H1 (cell line): Measurements from ENCODE around the gene ANKRD60. TPM values are rescaled to one million over a fixed set of nuclear protein-coding genes. Genes with fewer than 3 reads are reported as not detected.

ENCODE experiments used
- ASH2L ChIP-seq: fragments of 200-600, 300-600 bp; sonication (generic); IDR thresholded peaks from one replicate; pipeline ENCODE4 v1.7.1; 2017; ENCODE audit warnings: low read length
- BACH1 ChIP-seq: IDR thresholded peaks from 2 replicates; pipeline ENCODE4 v1.6.1; 2012; ENCODE audit warnings: low read length, improper control_type of control experiment
- CEBPB ChIP-seq: IDR thresholded peaks from 2 replicates; pipeline ENCODE4 v1.6.1; 2012; ENCODE audit warnings: low read depth, low read length
- CREB1 ChIP-seq: IDR thresholded peaks from 2 replicates; pipeline ENCODE4 v1.6.1; 2012; ENCODE audit warnings: inconsistent platforms
- EP300 ChIP-seq, 2 experiments: IDR thresholded peaks; 1 replicate in 1 of 2; 2 replicates in 1 of 2; pipeline ENCODE4 v1.6.1; 2011 to 2012; ENCODE audit warnings: low read depth in 2 of 2, low read length in 2 of 2, mild to moderate bottlenecking in 2 of 2, borderline replicate concordance in 1 of 2, inconsistent platforms in 1 of 2, moderate library complexity in 1 of 2
- FOSL1 ChIP-seq: IDR thresholded peaks from 2 replicates; pipeline ENCODE4 v1.6.1; 2011; ENCODE audit warnings: mild to moderate bottlenecking, low read depth, low read length, moderate library complexity; ENCODE audit not compliant: insufficient read depth
- HDAC6 ChIP-seq: IDR thresholded peaks from one replicate; pipeline ENCODE4 v1.7.1; 2012; ENCODE audit warnings: low read depth, mild to moderate bottlenecking, inconsistent platforms, low read length, moderate library complexity
- JUND ChIP-seq: IDR thresholded peaks from 2 replicates; pipeline ENCODE4 v1.6.1; 2011; ENCODE audit warnings: mild to moderate bottlenecking, improper control_type of control experiment, low read length
- KDM4A ChIP-seq: IDR thresholded peaks from one replicate; pipeline ENCODE4 v1.7.1; 2012; ENCODE audit warnings: low read depth, mild to moderate bottlenecking, moderate library complexity, low read length, inconsistent platforms; ENCODE audit not compliant: severe bottlenecking
- MAX ChIP-seq: IDR thresholded peaks from 2 replicates; pipeline ENCODE4 v1.6.1; 2012; ENCODE audit warnings: inconsistent platforms
- NANOG ChIP-seq: IDR thresholded peaks from 2 replicates; pipeline ENCODE4 v1.6.1; 2011; ENCODE audit warnings: low read length, low read depth, mild to moderate bottlenecking, inconsistent platforms; ENCODE audit not compliant: insufficient read depth, poor library complexity, severe bottlenecking
- RAD21 ChIP-seq, 2 experiments: IDR thresholded peaks in 1 of 2; conservative IDR thresholded peaks in 1 of 2; 2 replicates each; pipeline ENCODE4 v1.6.1; 2011; ENCODE audit warnings: low read depth in 2 of 2, low read length in 2 of 2, improper control_type of control experiment in 1 of 2, inconsistent platforms in 1 of 2, mild to moderate bottlenecking in 1 of 2, moderate library complexity in 1 of 2
- RXRA ChIP-seq: IDR thresholded peaks from 2 replicates; pipeline ENCODE4 v1.6.1; 2011; ENCODE audit warnings: low read depth, mild to moderate bottlenecking, low read length, moderate library complexity; ENCODE audit not compliant: insufficient read depth
- SAP30 ChIP-seq: fragments of 300-600 bp; sonication (generic); IDR thresholded peaks from 2 replicates; pipeline ENCODE4 v1.7.1; 2012; ENCODE audit warnings: low read length, moderate library complexity, mild to moderate bottlenecking, inconsistent platforms; ENCODE audit not compliant: insufficient read depth, insufficient replicate concordance
- SP4 ChIP-seq: IDR thresholded peaks from 2 replicates; pipeline ENCODE4 v1.6.1; 2012; ENCODE audit warnings: low read length, inconsistent platforms
- SRF ChIP-seq: IDR thresholded peaks from 2 replicates; pipeline ENCODE4 v1.6.1; 2011; ENCODE audit warnings: mild to moderate bottlenecking, low read depth, low read length, moderate library complexity
- TAF1 ChIP-seq: IDR thresholded peaks from 2 replicates; pipeline ENCODE4 v1.6.1; 2011; ENCODE audit warnings: mild to moderate bottlenecking, low read depth, low read length
- TAF7 ChIP-seq: optimal IDR thresholded peaks from 2 replicates; pipeline ENCODE3; 2011; ENCODE audit warnings: low read depth, mild to moderate bottlenecking, inconsistent platforms, low read length, moderate library complexity, borderline replicate concordance
- TCF12 ChIP-seq: IDR thresholded peaks from 2 replicates; pipeline ENCODE4 v1.6.1; 2011; ENCODE audit warnings: low read depth, mild to moderate bottlenecking, low read length
- YY1 ChIP-seq: IDR thresholded peaks from 2 replicates; pipeline ENCODE4 v1.6.1; 2011; ENCODE audit warnings: low read depth, mild to moderate bottlenecking, low read length
- ZNF274 ChIP-seq: IDR thresholded peaks from 2 replicates; pipeline ENCODE4 v1.7.0; 2012; ENCODE audit warnings: low read length, borderline replicate concordance; ENCODE audit errors: extremely low read depth
- polyA plus RNA-seq, 7 experiments: library from polyadenylated mRNA; depleted of rRNA in 3 of 7; stranded (reverse) in 5 of 7; unstranded in 2 of 7; fragments of >200 nt in 5 of 7; fragments of 200-250 nt in 2 of 7; gene quantifications; 1 replicate in 5 of 7; 2 replicates in 1 of 7; 4 replicates in 1 of 7; pipeline versions ENCODE4 v1.2.1 to v1.2.3, GENCODE V29; 2011 to 2013; ENCODE audit warnings: missing spikeins in 2 of 7, mixed read lengths in 2 of 7
- total RNA-seq: library from RNA; stranded (reverse); fragmentation: NEBNext Ultra II Directional; extraction: Animal tissue kit (Norgen Biotek cat#: 25700); gene quantifications from 2 replicates; pipeline ENCODE4 v1.2.1, GENCODE V29; 2021
- TF ChIP-seq, protein P1 (sequence below): IDR thresholded peaks from 2 replicates; pipeline ENCODE4 v1.6.1; 2012; ENCODE audit warnings: inconsistent platforms

Gene ANKRD60
- total and polyA plus RNA-seq, 2 of the 8 experiments (the other 6 are each of a cell fraction or from before 2014, with no cell fraction given) = not detected

DNA sequence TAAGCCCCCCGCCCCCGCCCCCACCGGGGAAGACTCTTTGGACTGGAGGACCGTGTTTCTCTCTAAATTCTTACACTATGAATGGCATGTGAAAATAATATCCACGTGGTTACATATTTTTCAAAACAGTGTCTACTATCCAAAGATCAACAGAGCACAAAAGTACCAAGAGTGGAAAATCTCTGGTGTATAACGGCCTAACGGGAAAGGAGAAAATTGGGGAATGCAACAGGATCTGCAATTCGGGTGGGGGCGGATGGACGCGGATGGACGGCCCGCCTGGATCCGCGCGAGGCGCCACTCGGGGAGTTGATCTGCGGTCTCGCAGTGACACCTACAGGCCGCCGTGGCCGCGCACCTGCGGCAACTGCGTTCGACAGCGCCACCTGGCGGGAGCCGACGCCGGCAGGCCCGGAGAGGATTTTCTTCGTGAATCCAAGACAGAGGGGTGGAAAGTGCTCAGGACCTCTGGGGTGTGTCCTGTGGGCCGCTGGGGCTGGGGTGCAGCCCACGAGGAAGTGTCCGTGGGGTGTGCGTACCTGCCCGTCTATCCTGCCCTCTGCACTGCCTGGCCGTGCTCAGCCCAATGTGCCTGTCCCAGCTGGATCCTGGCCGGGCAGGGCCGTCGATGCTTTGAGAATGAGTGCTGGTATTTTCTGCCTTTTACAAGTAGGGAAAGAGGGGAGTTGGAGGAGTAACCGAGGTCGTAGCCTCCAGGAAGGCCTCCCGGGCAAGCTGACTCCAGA lies 18.6 kb downstream of the ANKRD60 start (continued):
- TF ChIP-seq SP4 = no peak
- TF ChIP-seq YY1 = 0 out of 2 replicates have a peak, but pooled peaks have one; percentile 31
- TF ChIP-seq CEBPB = no peak
- TF ChIP-seq JUND = peak; percentile 81
- no peak for TF ChIP-seq KDM4A
- TF ChIP-seq TAF7 = peak; percentile 62
- TF ChIP-seq TAF1 = no peak
- peak; percentile 63 for TF ChIP-seq ASH2L
- TF ChIP-seq TCF12 = peak; percentile 61; the same call in 1 of the 2 replicates
- TF ChIP-seq FOSL1 = 0 out of 2 replicates have a peak, but pooled peaks have one; percentile 9
- peak; percentile 52; the same call in 1 of the 2 replicates for TF ChIP-seq CREB1
- no peak for TF ChIP-seq EP300 (IDR thresholded peaks at IDR 0.05; ENCODE audit: borderline replicate concordance in 1 of 2, low read depth in 2 of 2, low read length in 2 of 2)
- TF ChIP-seq, protein P1, sequence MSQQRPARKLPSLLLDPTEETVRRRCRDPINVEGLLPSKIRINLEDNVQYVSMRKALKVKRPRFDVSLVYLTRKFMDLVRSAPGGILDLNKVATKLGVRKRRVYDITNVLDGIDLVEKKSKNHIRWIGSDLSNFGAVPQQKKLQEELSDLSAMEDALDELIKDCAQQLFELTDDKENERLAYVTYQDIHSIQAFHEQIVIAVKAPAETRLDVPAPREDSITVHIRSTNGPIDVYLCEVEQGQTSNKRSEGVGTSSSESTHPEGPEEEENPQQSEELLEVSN = 0 out of 2 replicates have a peak, but pooled peaks have one; percentile 5
- no peak for TF ChIP-seq HDAC6
- TF ChIP-seq NANOG = no peak
- TF ChIP-seq SAP30 = no peak
- no peak for TF ChIP-seq ZNF274
- no peak for TF ChIP-seq RXRA
- TF ChIP-seq RAD21 (IDR thresholded peaks at IDR 0.05 in 1 of 2, conservative IDR thresholded peaks at IDR 0.05 in 1 of 2; ENCODE audit: low read depth in 2 of 2, low read length in 2 of 2) = peak; percentile 98 to 99
- peak; percentile 54; the same call in 1 of the 2 replicates for TF ChIP-seq SRF
- peak; percentile 75 for TF ChIP-seq BACH1
- TF ChIP-seq MAX = peak; percentile 29; the same call in 1 of the 2 replicates
- TF ChIP-seq, all 59 proteins: peak for 14
